SIG-M5 (cell line): Measurements from ENCODE around the gene CTPS1.

Source experiments
- DNase-seq: peaks from one replicate; lab custom pipeline; 2025; lab: John Stamatoyannopoulos, UW

Gene CTPS1

DNA sequence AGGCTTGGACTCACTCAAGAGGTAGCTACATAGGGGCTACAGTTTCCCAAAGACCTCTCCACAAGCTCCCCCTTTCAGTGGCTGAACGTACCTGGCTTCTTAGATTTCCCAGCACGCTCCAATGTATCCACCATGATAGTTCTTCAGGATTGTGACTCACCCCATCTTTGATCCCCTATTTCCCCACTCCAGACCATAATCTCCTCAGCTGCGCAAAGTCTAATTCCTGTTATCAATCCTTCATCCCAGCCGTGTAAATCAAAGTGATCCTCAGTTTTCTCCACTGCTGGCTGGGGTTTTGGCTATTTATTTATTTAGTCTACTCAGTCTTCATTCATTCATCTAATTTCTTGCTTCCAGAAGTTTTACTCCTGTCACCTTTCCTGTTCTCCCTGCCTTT, 13.1 kb upstream of the CTPS1 start:
- DNase-seq, result no peak

DNA sequence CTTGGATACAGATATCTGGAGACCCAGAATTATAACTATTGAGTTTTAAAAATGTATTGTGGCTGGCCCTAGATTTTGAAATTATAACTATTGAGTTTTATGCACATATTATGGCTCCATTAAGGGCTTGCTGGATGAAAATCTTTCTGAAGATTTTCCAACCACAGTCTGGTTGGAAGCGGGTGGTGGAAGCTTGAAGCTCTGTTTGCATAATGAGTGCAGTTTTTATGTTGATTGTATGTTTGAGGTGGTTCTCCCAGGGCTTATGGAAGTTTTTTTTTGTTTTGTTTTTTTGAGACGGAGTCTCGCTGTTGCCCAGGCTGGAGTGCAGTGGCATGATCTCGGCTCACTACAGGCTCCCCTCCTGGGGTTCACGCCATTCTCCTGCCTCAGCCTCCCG, 10.1 kb upstream of the CTPS1 start:
- no peak for DNase-seq

DNA sequence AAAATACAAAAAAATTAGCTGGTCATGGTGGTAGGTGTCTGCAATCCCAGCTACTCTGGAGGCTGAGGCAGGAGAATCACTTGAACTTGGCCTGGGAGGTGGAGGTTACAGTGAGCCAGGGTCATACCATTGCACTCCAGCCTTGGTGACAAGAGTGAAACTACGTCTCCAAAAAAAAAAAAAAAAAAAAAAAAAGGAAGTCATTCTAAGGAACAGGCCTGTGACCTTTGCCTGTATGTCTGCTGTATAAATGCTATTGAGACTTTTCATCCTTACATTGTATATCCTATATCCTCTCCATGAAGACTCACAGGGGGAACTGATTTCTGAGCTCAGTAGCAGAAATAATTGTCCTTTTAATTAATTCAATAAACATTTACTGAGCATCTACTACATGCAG, 7.5 kb upstream of the CTPS1 start:
- DNase-seq, result no peak

DNA sequence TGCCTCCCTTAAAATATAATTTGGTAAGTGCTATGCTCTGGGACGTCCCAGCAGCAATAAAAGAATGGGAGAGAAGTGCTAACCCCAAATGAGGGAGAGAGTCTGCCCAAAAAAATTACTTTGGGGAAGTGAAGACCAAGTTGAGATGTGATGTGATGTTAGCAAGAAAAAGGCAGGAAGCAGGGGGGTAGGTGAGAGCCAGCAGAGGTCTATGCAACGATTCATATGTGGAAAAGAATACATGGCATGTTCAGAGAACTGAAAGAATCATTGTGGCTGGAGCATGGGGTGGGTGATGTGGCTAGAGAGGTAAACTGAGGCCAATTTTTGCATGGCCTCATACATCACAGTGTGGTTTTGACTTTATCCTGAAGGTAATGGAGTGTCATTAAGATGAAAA, 5.6 kb upstream of the CTPS1 start:
- no peak for DNase-seq

DNA sequence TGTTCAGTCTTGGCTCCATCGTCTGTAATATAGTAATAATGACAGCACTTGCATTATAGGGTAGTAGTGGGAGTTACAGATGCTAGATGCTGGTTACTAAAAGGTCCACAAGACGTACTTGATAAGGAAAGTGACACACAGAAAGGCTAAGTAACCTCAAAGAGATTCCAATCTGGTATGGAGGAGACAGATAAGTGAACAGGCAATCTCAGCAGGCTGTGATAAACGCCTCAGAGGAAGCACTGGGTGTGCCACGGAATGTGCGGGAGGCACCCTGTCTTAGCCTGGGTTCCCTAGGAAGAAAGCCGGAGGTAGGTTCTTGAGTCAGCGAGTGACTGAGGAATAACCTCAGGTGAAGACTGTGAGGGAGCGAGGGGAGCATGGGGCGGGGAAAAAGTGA, 4.6 kb upstream of the CTPS1 start:
- DNase-seq, result no peak

DNA sequence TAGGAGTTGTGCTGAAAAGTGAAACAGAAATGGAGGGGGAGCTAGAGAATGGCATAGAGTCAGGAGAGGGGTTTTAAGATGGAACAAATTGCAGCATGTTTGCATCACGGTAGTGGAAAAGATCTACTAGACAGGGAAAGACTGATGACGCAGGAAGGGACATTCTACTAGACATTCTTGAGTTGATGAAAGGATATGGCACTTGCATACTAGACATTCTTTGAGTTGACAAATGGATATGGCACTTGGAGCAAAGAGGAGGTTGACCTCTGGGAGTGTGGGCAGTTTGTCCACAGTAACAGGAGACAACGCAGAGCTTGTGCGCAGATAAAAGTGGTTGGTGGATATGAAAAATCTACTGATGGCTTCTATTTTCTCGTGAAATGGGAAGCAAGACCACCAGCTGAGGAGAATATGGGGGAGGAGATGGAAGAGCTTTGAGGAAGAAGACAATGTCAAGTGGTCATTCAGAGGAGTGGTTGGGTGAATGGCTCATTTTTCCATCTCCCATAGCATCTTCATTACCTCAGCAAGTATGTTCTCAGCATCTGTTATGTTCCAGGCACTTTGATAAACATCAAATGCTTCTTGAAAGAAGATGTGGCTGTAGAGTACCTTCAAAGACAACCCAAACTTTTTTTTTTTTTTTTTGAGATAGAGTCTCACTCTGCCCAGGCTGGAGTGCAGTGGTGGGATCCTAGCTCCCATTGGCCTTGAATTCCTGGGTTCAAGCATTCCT, 2.4 kb upstream of the CTPS1 start:
- no peak for DNase-seq

DNA sequence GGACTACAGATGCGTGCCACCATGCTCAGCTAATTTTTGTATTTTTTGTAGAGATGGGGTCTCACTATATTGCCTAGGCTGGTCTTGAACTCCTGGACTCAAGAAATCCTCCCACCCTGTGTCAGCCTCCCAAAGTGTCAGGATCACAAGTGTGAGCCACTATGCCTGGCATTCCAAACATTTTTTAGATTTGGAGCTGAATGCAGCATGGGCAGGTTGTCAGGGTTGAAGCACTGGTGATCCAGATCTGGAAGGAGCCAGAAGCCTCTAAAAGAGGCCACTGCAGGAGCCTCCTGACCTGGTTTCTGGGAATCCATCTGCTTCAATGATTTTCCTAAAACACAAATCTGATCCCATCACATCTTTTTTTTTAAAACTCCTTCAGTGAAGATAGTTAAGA, 1.8 kb upstream of the CTPS1 start:
- DNase-seq, result no peak

DNA sequence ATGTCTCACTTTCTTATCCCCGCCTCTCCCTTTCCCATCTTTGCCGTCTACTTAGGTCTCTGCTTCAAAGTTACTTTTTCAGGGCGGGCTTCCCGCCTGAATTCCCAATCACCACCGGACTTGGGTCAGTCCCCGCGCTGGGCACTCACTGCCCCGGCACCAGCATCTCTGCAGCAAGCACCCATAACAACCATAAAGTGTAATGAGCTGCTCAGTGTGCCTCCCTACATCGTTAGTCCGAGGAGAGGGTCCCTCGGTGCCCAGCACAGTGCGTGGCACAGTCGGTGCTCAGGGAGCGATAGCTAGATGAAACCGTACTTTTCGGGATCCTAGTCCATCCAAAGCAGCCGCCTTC, 633 bp upstream of the CTPS1 start:
- DNase-seq, result no peak

DNA sequence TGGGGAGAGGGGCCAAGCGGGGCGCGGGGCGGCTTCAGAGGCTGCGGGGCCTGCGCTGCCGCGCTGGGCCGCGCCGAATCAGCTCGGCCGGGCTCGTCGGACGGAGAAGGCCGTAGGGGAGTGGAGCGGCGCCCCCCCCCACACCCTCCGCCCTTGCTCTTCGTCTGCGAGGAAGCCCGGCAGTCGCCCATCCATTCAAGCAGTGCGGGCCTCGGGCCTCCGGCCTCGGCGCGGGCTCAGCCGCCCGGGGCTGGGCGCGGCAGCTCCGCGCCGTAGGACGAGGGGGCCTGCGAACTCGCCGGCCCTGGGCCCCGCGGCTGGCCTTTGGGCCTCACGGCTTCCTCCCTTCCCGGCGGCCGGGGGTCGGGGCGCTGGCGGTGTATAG, 564 bp downstream of the CTPS1 start:
- DNase-seq, result no peak

DNA sequence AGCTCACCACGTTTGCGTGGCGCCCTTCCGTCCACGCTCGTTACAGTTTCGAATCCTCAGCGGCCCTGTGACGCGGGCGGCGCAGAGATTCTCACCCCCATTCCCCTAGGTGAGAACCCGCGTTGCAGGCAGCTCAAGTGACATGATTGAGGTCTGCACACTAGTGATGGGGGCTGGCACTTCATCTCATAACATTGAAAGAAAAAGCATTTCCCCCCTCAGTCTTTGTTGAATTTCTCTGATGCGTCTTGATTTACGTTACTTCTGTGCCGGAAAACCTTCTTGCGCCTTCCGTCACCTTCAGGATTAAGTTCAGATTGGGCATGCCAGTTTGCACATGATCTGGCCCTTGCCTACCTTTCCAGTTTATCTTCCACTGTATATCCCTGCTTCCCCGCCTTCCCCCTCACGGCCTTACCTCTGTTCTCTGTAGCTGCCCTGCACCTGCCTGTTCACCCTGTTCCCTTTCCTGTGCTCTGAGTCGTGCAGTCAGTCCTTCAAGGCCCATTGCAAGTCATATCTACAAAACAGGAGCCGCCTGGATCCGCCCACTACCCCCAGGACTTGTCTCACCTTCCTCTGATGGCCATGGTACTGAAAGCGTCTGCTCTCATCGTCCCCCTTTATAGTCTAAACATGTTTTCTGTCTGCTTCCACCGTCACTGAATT, 1.1 kb downstream of the CTPS1 start:
- DNase-seq, result no peak

DNA sequence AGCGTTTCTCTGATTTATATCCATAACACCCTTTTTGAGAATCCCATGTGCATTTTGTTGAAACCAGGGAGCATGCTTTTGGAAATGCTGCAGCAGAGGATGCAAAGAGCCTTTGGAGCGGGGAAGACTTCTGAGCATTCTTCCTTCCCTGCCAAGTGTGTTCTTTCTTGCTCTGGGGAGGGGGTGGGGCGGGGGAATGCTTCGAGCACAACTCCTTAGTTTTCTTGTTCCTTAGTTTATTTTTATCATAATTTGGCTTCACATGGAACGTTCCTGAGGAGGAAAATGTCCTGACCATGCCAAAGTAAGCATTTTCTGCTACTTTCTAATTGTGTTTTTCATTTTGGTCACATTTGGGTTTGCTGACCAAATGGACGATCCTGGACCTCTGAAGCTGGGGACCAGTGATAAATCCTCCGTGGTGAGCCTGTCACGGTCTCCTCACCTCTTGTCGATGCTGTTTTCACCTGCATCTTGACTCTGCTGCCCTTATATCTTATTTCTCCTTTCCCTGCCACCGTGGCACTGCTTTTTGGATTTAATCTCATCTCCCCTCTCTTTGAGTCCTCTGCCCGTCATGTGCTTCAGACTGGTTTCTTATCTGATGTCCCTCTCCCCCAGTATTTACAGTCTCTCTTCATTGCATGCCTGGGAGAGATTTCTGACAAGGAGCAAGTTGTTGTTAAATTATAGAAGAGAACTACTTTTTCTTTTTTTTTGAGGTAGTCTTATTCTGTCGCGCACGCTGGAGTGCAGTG, 2.4 kb downstream of the CTPS1 start:
- DNase-seq, result no peak

DNA sequence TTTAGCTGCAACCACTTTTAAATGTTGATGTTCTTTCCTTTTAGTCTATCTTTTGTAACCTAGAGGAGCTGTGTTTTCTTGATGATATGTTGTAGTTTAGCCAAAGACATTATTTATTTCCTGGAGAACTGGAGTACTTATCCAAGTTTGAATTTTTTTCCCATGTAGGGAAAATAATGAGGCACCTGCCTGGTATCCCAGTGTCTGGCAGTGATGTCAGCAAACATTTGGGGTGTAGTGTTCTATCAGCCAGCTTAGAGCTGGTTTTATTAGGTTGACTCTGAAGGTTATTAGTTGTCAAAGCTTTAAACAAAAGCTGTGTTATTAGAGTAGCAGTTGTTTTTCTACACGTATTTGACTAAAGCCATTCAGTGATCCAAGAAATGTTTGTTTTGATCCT, 3.2 kb downstream of the CTPS1 start:
- DNase-seq, result no peak

DNA sequence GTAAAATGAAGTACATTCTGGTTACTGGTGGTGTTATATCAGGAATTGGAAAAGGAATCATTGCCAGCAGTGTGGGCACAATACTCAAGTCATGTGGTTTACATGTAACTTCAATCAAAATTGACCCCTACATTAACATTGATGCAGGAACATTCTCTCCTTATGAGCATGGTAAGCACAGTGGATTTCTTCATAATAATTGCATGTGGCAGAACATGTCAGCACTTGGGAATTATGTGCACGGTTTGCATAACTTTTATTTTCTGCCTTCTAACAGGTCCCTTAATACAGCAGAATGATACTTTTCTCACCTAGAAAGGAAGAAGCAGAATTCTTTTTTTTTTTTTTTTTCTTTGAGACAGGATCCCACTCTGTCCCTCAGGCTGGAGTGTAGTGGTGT, 3.8 kb downstream of the CTPS1 start:
- no peak for DNase-seq

DNA sequence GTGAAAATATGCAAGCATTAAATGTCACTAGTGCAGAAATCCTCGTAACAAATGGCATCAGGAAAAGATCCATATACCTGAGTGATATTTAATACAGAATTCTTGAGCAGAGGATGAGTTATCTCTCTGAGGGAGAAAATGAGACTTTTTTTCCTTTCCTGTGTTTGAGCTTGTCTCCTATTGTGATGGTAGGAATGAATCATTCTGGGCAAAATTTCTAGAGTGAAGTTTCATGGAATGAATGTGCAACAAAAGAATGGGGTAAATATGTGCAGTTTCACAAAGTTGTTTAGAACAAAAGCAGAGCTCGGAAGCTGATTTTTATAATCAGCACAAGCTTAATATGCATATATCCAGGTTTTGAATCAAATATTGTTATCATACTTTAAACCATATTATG, 4.6 kb downstream of the CTPS1 start:
- no peak for DNase-seq

DNA sequence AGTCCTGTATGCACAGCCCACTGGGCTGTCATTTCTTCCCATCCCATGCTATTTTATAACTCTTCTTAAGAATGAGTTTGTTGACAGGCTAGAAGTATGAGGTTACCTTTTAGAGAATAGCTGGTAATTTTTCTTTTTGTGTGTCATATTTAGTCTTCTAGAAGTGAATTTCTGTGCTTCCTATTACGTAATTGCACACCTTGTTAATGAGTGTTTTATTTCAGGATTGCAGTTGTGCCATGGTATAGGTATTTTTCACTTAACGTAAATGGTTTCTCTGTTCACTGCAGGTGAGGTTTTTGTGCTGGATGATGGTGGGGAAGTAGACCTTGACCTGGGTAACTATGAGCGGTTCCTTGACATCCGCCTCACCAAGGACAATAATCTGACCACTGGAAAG, 5.0 kb downstream of the CTPS1 start:
- no peak for DNase-seq

DNA sequence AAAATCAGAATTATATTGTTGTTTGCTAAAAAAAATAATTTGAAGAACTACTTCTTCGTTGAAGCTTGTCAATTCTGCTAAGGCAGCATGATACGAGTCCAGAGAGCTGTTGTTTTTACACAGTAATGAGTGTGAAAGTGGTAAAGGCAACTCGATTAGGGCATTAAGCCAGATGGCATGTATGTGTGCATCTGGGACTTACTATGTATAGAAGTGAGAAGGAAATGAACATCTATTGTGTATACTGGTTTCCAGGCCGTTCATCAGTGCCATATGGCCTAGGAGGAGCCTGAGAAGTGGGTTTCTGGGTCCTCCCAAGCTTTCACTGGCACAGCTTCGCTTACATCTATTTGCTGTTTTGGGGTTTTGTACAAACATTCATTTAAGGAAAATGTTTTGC, 5.7 kb downstream of the CTPS1 start:
- no peak for DNase-seq

DNA sequence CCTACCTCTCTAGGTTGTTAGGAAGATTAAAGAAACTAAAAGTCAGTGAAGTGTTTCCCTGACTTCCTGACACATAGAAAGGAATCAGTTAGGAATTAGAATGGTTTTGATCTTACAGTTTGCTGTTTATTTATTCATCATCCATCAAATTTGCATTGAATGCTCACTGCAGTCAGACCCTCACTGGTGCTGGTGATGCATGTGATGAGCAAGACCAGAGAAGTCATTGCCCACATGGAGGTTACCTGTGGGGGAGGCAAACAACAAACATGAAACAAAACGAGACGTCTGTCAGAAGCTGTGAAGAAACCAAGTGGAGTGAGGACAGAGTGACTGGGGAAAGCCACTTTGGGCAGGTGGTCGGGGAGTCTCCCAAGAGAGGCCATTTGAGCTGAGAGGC, 6.4 kb downstream of the CTPS1 start:
- DNase-seq, result no peak

DNA sequence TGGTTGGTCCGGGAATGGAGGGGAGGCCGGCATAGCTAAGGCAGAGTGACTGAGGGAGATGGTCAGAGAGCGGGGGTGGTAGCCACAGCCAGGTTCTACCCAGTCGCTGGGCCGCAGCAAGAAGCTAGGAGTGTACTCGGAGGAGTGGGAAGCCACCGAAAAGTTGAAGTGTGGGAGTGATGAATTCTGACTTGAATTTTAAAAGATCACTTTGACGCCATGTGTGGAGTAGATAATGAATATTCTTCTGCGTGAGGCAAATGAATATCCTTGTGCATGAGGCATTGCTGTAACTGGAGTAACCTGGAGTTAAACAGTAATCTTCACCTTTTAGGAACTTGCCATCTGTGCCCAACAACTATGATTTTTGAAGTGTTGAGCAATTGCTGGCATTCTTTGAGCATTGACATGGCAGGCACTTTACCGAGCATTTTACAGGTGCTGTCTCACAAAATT, 6.9 kb downstream of the CTPS1 start:
- no peak for DNase-seq

DNA sequence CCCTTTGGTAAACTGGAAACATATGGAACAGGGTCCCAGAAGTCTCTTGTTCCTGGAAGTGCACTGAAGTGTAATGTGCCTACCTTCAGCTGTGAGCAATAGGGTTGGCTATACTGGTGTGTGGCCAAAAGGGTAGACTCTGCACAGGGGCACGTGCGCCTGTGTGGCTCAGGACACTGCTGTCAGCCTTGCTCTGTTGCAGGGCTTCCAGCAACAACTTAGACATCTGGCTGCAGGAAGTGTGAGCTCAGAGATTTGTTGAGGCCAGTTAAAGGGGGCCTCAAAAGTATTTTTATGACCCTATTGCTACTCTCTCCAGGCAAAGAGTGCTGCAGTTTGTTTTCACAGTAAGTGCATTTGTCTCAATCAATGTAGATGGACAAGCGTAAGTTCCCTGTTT, 7.5 kb downstream of the CTPS1 start:
- DNase-seq, result no peak

DNA sequence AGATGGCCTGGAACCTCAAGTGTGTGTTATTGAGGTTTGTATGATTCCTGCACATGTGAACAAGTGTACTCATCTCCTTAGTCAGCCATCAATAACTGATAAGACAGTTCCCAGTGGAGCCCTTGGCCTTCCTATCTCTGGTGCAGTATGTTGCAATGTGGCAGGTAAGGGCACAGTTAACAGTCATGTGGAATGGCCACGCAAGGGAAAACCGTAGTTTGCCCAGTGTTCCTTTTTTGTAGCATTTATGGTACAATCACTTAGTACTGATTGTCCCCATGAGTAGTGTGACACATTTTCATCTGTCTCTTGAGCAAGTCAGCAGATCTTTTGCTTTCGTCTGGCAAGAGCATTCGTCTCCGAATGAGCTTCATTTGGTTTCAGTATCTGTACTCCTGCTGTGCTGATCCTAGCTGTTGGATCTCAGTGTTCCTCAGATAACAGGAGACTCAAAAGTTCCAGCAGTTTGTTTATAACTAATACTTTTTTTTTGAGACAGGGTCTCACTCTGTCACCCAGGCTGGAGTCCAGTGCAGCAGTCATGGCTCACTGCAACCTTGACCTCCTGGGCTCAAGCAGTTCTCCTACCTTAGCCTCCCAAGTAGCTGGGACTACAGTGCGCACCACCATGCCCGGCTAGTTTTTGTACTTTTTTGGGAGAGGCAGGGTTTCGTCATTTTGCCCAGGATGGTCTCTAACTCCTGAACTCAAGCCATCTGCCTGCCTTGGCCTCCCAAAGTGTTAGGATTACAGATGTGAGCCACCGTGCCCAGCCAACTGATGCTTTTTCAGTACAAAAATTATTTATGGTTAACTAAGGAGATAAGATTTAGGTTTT, 8.2 kb downstream of the CTPS1 start:
- no peak for DNase-seq

DNA sequence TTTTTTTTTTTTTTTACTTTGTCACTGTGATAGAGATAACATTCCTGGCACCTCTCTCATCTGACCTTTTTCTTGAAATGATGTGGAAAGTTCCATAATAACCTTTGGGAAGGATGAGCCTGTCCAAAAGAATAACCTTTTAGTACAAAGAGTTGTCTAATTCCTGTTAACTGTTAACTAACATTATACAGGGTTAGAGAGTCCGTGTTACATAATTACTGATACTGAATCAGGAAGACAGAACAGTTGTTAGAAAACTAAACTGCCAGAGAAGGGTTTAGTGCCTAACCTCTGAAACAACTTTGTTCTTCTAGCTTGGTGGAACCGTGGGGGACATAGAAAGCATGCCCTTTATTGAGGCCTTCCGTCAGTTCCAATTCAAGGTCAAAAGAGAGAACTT, 8.8 kb downstream of the CTPS1 start:
- no peak for DNase-seq

DNA sequence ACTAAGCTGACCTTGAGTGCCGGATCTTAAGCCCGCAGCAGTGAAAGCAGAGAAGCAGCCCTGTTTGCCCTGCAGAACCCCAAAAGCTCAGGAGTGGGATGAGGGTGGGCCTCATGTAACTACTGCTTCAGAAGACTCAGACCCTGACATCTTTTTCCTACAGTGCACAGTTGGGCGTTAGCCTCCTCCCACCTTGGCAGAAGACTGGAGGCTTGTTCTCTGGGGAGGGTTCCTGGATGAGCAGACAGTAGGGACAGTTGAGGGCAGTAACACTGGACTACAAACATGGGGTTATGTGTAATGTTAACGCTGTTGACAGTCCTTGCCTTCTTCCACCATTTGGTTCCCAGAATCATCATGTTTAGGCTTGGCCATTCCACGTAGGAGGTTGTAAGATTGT, 9.6 kb downstream of the CTPS1 start:
- DNase-seq, result no peak

DNA sequence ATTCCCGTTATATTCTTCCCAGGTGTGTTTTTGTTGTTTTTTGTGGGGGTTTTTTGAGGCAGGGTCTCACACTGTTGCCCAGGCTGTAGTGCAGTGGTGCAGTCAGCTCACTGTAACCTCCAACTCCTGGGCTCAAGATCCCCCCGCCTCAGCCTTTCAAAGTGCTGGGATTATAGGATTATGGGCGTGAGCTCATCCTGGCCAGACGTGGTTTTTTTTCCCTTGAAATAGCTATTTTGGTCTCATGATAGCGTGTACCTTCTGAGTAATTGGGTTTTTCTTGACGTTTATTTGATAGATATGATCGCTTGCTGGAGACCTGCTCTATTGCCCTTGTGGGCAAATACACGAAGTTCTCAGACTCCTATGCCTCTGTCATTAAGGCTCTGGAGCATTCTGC, 17.6 kb downstream of the CTPS1 start:
- no peak for DNase-seq
